ENCODE data around the gene ZNG1A. TPM values are rescaled to one million over a fixed set of nuclear protein-coding genes. Genes with fewer than 3 reads are reported as not detected.
"Not testable (repeated sequence)": the region's sequence is repeated elsewhere in the genome, so short reads cannot be mapped to it uniquely, and the experiment has no call there.

ZNG1A gene
- total RNA-seq, 1 donor, result 22.5 TPM

DNA sequence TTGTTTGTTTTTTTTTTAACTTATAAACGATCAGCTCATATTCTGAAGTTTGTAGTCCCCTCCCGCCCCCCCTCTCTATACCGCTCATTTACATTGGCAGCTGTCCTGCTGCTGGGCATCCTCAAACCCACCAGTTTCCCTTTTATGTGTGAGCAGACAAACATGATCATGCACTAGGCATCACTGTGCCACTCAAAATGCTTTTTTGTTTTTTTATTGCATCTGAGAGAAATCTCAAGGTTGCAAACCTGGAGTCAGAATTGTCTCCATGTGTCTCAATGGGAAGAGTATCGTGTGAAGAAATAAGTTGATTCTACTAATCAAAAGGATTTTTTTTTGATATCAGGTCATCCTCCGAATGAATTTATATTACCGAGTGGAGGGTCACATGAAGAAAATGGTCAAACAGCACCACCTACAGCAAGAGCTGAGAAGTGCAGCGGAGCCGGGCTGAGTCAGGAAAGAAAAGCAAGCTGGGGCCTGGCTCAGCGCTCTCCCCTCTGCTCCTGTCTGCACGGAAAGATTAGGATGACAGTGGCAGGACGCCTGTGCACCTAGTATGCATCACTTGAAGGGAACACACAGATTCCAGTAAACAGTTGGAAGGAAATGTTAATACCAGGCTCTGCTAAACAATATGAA is 90.3 kb downstream of the ZNG1A start:
- not testable (repeated sequence) for H3K4me3 ChIP-seq (ENCODE audit: low read depth, low read length); DNase-seq (ENCODE audit: low read depth)

DNA sequence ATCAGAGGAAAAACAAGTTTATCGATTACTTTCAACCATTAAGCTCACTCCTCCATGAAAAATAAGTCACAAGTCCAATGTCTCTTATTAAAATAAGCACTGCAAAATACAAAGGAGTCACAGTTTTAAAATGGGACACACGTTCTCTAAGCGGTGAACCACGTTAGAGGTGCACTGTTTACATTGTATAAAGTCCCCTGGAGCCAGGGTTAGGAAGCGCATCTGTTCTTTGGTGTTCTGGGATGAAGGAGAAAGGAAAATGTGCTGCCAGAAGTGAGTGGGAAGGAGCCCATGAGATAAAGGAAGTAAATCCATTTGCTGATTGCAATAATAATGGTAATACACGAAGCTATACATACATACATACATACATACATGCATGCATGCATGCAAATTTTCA is 91.0 kb downstream of the ZNG1A start:
- H3K4me3 ChIP-seq (ENCODE audit: low read depth, low read length); DNase-seq (ENCODE audit: low read depth): not testable (repeated sequence)

DNA sequence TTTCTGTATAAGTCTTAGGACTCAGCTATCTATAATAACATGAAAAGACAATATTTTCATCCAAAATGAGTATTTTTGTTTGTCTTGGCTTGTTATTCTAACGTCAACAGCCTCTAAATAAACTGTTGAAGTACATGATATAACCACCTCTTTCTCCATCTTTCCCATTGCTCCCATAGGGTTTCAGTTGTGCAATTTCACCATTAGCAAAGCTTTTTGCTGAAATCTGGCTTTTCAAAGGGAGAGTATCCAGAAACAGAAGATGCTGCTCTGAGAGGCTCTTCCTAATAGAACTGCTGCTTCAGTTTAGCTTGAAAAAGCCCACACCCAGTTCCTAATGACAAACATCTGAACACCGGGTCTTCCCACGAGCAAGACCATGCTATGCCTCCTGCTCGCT is 91.8 kb downstream of the ZNG1A start:
- not testable (repeated sequence) for H3K4me3 ChIP-seq (ENCODE audit: low read depth, low read length); DNase-seq (ENCODE audit: low read depth)

DNA sequence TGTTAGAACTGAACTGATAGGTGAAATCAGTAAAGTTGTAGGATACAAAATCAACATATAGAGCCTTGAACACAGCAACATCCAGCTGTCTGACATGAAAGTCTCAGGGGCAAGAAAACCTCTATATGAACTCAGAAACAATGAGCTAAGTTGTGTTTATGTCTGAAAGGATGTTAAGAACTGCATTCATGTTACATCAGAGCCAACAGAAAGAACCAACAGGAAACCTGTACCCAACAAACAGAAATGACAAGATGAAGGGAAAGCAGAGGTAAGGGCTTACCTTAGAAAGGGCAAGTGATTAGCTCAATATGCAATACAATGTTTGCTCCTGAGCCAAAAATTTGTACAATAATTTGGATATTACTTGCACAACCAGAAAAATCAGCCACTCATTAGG is 92.2 kb downstream of the ZNG1A start:
- DNase-seq (ENCODE audit: low read depth); H3K4me3 ChIP-seq (ENCODE audit: low read depth, low read length): not testable (repeated sequence)

DNA sequence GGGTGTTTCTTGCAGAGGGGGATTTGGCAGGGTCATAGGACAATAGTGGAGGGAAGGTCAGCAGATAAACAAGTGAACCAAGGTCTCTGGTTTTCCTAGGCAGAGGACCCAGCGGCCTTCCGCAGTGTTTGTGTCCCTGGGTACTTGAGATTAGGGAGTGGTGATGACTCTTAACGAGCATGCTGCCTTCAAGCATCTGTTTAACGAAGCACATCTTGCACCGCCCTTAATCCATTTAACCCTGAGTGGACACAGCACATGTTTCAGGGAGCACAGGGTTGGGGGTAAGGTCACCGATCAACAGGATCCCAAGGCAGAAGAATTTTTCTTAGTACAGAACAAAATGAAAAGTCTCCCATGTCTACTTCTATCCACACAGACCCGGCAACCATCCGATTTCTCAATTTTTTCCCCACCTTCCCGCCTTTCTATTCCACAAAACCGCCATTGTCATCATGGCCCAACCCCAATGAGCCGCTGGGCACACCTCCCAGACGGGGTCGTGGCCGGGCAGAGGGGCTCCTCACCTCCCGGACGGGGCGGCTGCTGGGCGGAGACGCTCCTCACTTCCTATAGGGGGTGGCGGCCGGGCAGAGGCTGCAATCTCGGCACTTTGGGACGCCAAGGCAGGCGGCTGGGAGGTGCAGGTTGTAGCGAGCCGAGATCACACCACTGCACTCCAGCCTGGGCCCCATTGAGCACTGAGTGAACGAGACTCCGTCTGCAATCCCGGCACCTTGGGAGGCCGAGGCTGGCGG is 95.7 kb downstream of the ZNG1A start:
- H3K4me3 ChIP-seq (ENCODE audit: low read depth, low read length); DNase-seq (ENCODE audit: low read depth): not testable (repeated sequence)

DNA sequence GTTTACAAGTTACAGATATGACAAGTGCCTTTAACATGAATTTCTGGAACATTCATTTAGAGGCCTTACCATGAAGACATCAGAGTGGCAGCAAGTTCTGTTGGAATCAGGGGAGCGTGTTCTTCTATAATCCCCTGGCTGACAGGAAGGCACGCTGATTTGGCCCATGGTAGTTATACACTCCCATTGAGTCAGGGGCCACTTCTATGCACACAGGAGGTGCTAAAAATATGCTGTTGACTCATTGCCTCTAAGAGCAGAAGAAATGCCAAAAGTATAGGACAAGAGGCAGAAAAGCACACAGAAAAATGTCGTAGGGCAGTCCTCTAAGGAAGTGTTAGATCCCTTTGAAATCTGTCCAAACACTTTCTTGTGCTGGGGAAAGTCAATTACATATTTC is 100.5 kb downstream of the ZNG1A start:
- not testable (repeated sequence) for H3K4me3 ChIP-seq (ENCODE audit: low read depth, low read length); DNase-seq (ENCODE audit: low read depth)

DNA sequence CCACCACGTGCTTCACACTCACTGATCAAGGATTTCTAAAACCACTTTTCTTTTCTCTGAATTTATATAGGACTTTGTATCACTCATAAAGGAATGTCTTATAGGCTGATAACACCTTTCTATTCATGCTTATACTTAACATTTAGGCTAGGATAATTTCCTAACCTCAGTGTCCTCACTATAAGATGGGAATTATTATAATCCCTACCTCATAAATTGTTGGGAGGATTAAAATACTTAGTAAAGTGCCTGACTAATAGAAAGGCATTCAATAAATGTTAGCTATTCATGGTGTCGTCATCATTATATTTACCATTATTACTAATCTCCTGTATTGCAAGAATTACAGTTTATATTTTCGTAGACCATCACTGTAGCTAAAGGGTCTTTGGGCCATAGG is 102.5 kb downstream of the ZNG1A start:
- DNase-seq (ENCODE audit: low read depth); H3K4me3 ChIP-seq (ENCODE audit: low read depth, low read length): not testable (repeated sequence)

DNA sequence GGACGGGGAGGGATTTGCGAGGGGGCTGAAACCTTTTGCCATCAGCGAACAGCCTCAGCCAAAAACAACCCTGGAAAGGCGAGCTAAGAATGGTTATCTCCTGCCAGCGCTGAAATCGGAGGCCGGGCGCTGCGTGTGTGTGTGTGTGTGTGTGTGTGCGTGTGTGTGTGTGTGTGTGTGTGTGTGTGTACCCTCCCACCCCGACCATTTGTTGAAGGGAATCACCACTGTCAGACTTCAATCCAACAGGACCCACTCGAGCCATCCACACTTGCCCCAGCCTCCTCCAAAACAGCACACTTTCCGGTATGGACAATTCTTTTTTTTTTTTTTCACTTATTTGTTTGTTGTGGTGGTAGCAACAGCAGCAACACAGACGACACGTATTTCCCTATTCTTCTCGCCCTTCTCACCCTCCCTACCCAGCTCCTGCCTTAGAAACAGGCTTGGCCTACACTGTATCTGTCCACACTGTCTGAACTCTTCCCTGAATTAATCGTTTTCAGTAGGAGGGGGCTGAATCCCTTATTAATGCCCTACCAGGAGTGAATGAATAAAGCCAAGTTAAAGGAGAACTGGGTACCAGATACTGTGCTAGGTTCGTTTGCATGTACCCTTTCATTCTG is 104.8 kb downstream of the ZNG1A start:
- DNase-seq (ENCODE audit: low read depth), result not testable (repeated sequence)
- H3K4me3 ChIP-seq (ENCODE audit: low read depth, low read length), result peak overlapping the region; percentile 52

DNA sequence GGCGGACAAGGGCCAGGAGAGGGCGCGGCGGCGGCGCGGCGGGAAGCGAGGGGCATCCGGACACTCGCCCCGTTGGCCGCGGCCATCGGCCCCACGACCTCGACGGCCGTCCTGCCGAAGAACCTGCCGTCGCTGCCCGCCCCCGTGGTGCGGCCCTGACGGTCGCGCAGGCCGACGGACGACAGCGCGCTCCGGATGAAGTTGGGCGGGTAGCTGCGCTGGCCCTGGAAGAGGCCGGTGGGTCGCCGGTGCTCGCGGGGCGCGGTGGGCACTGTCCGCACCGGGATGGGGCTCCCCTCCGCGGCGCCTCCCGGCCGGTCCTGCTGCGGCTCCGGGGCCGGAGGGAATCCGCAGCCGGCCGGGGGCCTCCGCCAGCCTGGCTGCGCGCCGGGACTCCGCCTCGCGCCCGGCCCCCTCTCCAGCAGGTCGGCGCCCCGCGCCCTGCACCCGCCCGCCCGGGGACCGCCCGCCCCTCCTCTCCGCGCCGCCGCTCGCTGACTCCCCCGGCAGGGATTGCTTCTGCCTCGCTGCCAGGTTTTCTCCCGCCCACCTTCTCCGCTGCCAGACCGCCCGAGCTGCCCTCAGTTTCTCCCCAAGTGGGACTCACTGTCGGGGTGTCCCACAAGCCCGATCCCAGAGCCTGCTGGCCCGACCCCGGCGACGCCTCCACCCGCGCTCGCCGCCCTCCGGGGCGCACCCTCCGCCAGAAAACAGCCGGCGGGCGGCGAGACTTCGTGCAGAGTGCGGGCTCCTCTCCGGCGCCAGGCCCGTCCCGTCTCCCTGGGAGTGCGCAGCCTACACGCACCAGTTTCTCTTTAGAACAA is 105.6 kb downstream of the ZNG1A start:
- peak; percentile 20 for DNase-seq (ENCODE audit: low read depth)

More for the DNA sequence above, 105.6 kb downstream of the ZNG1A start:
- peak overlapping the region; percentile 52 for H3K4me3 ChIP-seq (ENCODE audit: low read depth, low read length)

Other genes starting within 250 kb of the ZNG1A start
- 3.0 and 5.8 TPM in 2 replicates for gene WASHC1, start 149.6 kb downstream of the ZNG1A start, total RNA-seq
- gene FOXD4, start 60.6 kb downstream of the ZNG1A start, total RNA-seq, result under 0.01 and 0.43 TPM in 2 replicates
- gene DOCK8, start 35.8 kb upstream of the ZNG1A start, total RNA-seq, result 0.32 and 2.6 TPM in 2 replicates

All from fibroblast of villous mesenchyme (primary cell).